Suppressor macrophage (primary cell): ENCODE measurements around the gene CSRP2.

Experiments used
- DNase-seq, 4 experiments: peaks; one replicate each; pipeline ENCODE4 v3.0.0-alpha.2; 2020 to 2022

The CSRP2 gene

DNA sequence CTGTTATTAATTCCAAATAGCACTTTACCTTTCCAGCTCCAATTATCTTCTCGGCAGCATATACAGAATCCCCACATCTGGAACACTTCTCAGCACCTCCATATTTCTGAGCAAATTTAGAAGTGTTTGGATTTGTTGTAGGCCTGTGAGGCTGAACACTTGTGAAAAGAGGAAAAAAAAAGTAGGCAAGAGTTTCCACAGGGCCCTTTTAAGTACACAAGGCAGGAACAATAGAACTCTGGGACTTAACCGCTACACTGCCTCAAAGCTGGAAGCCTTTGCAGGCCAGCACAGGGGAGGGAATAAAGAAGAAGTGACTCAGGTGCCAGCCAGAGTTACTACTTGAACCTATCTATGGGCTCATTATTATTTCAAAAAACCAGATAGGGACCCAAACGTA is 18.6 kb downstream of the CSRP2 start:
- no peak for DNase-seq

DNA sequence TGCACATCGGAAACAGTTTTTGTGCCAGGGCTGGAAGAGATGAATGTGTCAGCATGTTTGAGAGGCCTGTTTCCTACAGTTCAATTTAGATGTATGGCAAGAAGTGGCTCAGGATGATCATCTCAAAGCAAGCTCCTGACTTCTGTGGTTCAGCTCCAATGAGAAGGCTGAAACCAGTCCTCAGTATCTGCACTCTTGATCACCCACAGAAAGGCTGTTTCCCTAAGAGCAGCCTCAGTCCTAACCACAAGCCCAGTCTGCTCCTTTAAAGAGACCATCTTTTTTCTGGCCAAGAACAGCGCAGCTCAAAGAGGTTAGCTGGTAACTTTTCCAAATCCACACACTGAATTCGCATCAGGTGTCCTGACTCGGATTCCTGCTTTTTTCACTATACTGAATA is 19.2 kb downstream of the CSRP2 start:
- DNase-seq, result no peak

DNA sequence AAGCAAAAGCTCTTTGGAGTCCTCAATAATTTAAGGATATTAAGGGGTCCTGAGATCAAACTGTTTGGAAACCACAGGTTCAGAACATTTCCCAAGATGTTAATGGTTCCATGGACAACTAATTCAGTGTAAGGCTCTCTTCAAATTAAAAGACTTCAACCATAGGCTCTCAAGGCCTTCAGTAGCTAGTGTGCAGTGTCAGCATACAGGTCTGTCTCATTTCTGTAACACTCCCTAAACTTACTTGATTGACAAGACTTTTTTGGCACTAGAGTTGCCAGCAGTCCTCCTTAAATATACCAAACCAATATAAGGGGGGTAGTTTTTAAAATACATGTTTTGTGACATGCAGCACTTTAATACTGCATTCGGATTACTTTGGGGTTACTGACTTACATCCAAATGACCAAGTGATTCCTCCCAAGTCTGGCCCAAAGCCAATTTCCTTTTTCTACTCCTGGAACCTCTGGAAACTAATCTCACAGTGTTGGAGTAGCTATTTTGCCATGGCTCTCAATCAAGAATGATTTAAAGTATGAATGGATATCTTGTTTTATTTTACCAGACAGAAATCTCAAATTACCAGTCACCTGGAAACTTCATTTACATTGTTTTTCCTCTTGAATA is 22.7 kb downstream of the CSRP2 start:
- peak in 1 of 4 experiments; percentile 5 for DNase-seq

DNA sequence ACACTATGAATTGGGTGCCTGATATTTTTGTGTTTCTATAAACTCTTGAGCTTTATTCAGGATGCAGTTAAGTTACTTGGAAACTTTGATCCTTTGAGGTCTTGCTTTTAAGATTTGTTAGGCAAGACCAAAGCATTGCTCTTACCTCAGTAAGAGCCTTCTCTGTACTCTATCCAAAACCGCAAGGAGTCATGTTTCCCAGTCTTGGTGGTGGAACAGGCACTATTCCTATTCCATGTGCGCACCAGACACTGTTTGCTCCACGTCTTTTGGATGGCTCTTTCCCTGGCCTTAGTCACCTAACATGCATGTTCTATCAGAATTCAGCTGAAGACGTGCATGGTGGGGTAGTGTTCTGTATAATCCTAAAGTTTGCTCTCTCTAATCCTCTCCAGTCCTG is 23.5 kb downstream of the CSRP2 start:
- DNase-seq, result no peak

DNA sequence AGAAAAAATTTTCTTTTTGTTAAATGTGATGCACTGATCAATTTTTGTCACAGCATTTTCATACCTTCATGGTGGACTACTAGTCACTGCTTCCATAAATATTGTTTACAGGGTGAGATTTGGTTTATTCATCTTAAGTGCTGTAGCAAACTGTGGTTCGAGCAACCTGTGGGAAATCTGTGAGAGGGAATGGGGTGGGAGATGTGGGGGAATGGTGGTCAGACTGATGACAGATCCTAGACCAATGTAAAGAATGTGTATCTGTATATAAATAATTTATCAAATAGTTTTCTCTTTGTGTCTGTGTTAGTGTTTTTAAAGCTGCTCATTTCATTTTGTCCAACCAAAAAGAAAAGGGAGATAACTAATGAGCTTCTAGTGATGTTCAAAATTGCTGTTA is 26.7 kb downstream of the CSRP2 start:
- no peak for DNase-seq

DNA sequence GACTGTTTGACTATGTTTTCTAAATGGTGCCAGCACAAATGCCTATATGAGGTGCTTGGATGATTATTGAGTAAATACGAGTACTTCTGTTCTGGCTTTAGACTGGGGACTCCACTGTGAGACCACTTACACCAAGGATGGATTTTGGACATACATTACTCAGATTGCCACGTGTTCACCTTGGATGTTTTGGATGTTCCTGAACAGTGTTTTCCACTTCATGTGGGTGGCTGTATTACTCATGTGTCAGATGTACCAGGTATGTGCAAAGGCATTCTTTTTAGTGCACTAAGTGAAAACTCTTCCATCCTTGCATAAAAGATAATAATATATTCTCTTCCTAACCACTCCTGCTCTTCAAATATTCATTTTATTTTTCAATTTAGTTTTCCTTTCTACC is 30.7 kb downstream of the CSRP2 start:
- no peak for DNase-seq

DNA sequence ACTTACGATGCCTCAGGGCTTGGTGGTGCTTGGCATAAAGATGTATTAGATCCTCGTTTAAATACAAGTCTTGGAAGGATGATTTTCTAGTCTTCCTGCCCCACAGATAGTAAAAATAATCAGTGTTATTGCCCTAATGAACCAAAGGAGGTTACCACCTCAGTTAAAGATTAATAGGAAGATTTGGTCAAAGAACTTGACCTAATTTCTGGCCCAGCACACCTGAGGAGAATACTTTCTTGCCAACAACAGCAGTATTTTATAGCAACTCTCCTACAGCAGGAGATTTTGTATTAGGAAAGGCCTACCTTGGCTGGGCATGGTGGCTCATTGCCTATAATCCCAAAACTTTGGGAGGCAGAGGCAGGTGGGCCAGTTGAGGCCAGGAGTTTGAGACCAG is 31.6 kb downstream of the CSRP2 start:
- DNase-seq, result no peak

DNA sequence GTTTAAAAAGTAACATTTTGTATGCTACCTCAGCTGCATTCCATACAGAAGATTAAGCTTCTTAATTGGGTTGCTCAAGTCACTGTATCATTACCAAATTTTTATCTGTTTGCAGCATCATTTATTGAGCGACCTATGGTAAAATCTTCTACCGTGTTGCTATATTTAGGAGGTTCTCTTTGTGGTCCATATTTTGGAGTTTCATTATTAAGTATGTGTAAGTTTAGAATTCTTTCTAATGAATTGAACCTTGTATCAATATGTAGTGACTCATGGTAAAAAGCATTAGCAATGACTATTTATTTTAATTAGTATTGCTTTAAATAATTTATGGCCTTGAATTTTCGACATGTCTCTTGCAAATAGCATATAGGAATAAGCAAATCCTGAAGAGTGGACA is 42.2 kb downstream of the CSRP2 start:
- DNase-seq, result no peak

DNA sequence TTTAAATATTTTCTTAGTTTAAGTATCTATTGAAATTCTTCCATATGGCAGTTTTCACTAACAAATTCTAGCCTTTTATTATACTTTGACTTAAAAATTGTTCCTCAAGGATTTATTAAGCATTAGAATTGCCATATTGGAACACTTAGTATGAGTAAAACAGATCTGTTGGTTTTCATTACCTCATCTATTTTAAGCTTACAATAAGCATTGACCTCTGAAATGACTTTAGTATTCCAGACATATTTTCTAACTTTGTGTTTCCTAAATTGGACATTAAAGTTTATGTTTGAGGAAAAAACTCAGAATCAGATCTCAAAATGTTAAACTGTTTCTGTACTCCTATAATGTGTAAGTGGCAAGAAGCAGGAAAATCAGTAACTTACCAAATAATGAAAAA is 48.4 kb downstream of the CSRP2 start:
- no peak for DNase-seq

DNA sequence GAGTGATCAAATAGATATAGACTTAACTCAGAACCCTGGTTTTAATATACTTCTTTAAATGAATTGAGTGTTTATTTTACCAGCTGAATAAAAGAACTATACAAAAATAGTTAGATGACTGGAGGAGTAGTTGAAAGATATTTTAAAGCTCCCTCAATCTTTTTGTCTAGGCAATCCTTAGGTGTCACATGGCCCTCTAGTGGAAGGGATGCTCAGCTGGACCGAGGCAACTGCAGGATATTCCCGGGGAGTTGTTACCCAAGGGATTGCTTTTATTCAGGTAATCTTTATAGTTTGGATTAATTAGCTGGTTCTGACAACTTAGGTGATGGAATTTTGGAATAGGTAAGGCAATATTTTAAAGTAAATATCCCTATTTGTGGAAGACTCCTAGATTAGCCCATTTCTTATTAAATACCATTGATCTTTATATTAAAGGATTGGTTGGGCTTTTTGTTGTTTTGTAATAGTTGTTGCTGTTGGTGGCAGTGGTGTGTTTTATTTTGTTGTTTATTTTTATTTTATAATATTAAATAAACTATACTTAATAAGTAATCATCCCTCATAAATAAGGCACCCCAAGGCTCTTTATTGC is 57.8 kb downstream of the CSRP2 start:
- peak in 2 of 4 experiments; percentile 15 for DNase-seq

DNA sequence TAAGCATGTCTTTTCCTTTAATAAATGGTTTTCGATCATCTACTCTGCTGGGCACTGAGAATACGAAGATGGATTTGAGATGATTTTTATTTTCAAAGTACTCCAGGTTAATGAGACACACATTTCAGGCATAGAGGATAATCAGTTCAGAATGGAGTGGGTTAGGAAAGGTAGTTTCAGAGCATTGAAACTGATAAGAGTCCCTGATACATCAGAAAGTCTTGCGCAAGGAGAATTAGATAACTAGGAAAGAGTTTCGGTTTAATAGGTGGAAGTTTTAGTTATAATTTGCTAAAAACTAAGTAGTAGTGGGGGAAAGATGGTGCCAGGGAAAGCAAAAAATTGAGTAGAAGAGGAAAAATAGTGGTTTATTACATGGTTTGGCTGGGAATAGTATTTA is 64.8 kb downstream of the CSRP2 start:
- no peak for DNase-seq

DNA sequence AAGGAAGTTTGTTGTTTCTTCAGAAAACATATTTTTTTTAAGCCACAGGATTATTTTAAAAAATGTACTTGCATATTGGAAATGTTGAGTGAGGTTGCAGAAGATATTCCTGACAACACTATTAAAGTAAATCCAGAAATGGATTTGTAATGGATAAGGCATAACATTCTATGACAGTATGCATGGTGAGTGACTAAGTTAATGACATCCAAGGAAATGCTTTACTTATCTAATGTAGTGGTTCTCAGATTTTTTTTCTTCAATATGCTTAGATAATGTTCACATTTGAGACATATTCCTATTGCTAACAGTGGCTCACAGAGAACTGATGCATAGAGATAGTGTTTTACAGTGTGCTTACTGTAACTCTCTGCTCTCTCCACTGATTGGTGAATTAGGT is 65.6 kb downstream of the CSRP2 start:
- DNase-seq, result no peak

DNA sequence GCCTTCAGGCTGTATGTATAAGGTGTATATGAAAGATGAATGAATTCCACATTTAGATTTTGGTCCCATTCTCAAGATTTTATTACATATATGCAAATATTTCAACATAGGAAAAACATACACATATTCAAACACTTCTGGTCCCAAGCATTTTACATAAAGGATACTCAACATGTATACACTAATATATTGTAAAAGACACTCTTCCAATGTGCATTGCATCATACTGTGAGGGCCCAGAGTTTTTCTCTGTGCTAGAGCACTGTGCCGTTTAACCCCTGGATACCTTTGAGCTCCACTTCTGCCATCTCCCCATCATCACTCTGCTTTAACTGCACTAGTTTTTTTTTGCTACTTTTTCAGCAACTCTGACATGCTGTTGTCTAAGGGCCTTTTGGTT is 66.8 kb downstream of the CSRP2 start:
- DNase-seq, result no peak

DNA sequence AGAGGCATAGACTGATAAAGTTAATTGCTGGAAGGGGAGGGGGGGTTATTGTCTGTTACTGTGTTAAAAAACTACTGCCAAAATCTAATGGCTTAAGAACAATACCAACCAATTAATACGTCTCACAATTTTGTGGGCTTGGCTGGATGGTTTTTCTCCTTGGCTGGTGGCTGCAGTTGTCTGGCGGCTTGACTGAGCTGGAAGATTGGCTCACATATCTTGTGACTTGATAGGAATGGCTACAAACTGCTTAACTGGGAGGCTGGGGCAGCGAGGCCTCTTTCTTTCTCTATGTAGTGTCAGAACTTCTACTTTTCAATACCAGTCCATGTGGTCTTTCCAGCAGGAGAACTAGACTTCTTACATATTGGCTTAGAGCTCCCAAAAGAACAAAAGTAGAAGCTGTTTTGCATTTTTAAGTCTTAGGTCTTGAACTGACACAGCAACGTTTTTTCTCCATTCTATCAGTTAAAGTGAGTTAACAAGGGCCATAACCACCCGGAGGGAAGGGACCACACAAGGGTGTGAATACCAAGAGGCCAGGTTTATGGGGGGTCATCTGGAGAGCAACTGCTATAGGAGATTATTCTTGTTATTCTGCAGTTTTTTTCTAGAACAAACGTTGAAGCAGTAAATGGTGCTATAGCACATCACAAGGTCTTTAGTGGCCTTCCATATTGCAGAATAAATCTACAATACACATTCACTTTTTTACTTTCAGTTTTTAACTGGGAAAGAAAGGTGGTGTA is 68.0 kb downstream of the CSRP2 start:
- no peak for DNase-seq
